Measurements from ENCODE around the gene S100A16.
"Not testable (repeated sequence)": the region's sequence is repeated elsewhere in the genome, so short reads cannot be mapped to it uniquely, and the experiment has no call there.

The S100A16 gene

DNA sequence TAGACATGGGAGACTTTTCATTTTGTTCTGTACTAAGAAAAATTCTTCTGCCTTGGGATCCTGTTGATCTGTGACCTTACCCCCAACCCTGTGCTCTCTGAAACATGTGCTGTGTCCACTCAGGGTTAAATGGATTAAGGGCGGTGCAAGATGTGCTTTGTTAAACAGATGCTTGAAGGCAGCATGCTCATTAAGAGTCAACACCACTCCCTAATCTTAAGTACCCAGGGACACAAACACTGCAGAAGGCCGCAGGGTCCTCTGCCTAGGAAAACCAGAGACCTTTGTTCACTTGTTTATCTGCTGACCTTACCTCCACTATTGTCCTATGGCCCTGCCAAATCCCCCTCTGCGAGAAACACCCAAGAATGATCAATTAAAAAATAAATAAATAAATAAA, 29.4 kb downstream of the S100A16 start:
- not testable (repeated sequence) for FAIRE-seq

DNA sequence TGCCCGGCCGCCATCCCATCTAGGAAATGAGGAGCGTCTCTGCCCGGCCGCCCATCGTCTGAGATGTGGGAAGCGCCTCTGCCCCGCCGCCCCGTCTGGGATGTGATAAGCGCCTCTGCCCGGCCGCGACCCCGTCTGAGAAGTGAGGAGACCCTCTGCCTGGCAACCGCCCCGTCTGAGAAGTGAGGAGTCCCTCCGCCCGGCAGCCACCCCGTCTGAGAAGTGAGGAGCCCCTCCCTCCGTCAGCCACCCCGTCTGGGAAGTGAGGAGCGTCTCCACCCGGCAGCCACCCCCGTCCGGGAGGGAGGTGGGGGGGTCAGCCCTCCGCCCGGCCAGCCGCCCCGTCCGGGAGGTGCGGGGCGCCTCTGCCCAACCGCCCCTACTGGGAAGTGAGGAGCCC, 30.1 kb downstream of the S100A16 start:
- FAIRE-seq = not testable (repeated sequence)

DNA sequence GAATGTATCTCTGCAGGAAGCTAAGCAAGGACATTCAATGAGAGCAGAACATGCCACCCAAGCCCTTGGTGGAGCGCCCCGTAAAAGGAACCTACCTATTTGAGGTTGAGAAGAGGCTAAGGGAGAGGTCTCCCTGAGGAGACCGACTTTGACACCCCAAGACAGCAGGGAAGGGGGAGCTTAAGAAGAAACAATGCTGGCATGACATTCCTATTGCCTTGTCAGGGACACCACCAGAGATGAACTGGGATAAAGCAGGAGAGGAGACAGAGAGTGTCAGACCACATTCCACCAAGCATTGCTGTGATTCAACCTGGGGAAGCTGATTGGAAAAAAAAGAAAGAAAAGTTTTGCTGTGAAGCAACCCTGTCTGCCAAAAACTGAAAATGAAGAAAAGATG, 34.0 kb downstream of the S100A16 start:
- FAIRE-seq = no peak

DNA sequence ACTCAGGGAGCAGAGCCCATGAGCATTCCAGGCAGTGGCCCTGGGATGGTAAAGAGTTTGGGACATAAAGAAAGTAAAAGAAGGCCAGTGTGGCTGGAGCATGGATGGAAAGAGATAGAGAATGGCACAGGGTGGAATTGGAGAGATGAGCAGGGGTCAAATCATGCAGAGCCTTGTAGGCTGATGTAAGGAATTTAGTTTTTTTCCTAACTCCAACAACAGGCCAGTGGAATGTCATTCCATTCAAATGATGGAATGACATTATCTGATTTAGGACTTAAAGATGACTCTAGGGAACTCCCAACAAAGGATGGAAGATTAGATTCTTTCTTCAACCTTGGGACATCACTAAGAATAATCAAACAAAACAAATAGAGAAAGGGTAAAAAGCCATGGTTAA, 34.4 kb downstream of the S100A16 start:
- FAIRE-seq = no peak

DNA sequence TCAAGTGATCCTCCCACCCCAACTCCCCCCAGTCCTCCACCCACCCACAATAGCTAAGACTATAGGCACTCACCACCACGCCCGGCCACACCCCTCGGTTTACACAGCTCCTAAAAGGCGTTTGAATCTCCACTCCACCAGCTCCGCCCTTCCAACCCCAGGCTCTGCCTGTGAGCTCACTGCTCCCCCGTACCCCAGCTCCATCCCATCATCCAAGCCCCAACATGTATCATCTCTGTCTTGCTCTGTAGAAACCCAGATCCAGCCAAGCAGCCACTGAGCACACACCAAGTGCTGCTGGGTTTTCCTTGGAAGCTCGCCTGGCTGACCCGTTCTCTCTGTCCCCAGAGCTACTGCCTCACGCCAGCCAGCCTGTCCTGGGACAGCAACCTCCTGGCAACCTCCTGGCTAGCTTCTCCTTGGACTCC, 35.3 kb downstream of the S100A16 start:
- no peak for FAIRE-seq

DNA sequence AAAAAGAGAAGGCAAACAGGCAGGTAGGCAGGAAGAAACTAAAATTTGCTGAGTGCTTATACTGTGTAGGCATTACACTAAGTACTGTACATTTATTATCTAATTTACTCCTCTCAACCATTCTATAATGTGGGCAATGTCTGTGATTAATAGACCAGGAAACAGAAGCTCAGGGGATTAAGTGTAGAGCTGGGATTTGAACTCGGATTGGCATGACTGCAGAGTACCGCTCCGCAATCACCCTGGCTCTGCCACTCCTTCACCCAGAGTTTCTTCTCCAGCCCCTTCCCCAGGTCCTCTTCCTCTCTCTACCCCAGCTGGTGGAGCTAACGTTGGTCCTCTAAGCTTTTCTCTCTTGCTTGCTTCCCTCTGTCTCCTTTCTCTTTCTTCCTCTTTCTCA, 35.8 kb downstream of the S100A16 start:
- no peak for FAIRE-seq

DNA sequence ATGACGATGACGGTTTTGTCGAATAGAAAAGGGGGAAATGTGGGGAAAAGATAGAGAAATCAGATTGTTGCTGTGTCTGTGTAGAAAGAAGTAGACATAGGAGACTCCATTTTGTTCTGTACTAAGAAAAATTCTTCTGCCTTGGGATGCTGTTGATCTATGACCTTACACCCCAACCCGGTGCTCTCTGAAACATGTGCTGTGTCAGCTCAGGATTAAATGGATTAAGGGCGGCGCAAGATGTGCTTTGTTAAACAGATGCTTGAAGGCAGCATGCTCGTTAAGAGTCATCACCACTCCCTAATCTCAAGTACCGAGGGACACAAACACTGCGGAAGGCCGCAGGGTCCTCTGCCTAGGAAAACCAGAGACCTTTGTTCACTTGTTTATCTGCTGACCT, 37.4 kb downstream of the S100A16 start:
- FAIRE-seq = not testable (repeated sequence)

DNA sequence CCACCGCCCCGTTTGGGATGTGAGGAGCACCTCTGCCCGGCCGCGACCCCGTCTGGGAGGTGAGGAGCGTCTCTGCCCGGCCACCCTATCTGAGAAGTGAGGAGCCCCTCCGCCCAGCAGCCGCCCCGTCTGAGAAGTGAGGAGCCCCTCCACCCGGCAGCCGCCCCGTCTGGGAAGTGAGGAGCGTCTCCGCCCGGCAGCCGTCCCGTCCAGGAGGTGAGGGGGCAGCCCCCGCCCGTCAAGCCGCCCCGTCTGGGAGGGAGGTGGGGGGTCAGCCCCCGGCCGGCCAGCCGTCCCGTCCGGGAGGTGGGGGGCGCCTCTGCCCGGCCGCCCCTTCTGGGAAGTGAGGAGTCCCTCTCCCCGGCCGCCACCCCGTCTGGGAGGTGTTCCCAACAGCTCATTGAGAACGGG, 37.9 kb downstream of the S100A16 start:
- FAIRE-seq = not testable (repeated sequence)

DNA sequence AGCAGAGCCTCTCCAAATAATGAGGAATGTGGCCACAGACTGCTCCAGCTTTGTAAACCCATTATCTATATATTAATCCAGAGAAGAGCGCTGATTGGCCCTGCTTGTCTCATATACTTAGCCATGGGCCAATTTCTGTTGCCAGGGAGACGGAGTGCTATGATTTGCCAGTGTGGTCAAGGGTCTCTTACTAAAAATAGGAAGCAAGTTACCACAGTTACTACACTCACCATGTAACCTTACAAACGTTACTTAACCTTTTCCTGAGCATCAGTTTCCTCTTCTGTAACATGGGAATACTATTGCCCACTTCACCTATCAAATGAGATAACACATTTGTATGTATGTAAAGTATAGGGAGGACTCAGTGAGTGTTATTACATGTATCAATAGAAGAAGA, 39.6 kb downstream of the S100A16 start:
- FAIRE-seq = no peak

DNA sequence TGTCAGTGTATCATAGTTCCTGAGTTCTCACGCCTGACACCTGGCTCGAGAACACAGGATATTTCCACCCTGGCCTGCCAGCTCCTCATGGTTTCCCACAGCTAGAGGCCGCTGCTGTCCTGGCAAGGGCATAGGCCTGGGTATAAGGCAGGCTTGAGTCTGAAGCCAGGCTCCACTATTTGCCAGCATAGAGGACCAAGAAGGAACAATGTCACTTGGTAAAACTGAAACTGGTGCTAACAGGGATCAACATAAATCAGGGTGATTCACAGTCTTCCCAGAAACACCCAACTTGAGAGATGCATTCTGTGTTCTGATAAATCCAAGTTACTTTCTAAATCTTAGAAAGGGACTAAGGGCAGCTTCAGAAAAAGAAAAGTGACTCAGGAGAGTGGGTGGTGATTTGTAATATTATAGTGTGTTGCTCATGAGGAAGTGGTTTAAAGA, 40.3 kb downstream of the S100A16 start:
- FAIRE-seq = no peak

DNA sequence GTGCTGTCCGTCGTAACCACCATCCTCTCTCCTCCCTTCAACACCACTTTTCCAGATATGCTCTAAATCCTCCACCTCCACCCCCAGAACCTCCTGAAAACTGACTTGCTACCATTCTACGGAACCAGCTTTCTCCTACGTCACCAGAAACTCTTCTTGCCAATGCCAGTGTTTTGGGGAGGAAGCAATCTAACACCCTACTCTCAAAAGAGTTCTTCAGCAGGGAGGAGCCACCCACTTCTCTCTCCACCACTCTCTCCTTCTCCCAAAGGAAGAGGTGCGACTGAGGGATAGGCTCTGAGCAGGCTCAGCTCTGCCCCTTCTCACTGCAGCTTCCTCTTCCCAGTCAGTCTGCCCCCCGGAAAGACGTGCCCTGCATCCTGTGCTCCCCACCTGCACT, 41.2 kb downstream of the S100A16 start:
- FAIRE-seq = no peak

DNA sequence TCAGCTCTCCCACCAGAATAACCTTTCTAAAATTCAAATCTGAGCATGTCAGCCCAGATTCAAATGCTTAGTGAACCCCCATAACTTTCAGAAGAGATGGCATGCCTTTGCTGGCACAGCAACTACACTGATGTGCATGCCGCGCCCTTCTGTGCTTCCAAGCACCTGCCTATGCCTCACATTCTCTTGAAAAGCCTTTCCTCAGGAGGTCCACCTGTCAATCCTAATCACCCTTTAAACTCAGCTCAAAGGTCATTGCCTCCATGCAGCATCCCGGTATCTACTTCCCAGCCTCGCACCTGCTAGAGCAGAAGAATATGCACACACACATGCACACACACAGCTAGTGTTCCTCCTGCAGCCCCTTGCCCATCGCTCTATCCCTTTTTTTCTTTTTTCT, 42.1 kb downstream of the S100A16 start:
- no peak for FAIRE-seq

DNA sequence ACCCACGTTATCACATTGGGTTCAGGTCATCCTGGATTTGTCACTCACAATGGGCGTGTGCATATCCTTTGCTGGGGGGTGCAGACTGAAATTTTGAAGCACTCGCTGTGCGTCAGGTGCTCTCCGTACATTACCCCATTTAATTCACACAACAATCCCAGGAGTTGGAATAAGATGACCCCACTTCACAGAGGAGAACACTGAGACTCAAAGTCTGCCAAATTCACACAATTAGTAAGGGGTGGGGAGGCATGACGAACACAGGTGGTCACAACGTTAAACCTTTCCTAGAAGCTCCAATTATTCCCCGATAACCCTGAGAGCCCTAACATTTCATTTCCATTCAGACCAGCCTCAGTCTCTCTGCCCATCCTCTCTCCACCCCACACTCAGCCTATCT, 43.5 kb downstream of the S100A16 start:
- no peak for FAIRE-seq

DNA sequence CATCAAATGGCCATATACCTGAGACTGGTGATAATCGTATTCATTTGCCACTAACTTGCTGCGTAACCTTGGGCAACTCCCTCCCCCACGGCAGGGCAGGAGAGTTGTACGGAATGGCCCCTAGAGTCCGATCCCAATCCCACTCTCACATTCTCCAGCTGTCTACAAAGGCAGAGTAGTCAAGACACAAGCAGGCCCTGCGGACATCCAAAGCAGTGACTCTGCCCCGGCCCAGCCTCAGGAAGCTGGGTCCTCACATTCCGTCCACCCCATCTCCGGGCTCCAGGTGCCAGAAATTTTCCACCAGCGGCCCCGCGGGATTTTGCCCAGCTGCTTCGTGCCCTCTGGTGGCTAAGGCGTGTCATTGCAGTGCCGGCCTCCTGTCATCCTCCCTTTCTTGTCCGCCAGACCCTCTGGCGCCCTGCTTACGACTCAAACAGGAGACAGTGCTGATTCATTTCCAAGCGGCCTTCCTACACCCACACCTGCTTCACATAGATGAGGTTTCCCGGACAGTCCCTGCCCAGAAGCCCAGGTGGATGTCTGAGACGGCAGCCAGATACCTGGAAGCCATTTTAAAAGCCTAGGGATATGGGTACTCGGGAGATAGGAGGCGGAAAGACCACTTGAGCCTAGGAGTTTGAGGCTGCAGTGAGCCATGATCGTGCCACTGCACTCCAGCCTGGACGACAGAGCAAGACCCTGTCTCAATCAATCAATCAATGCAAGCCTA, 44.4 kb downstream of the S100A16 start:
- no peak for FAIRE-seq

DNA sequence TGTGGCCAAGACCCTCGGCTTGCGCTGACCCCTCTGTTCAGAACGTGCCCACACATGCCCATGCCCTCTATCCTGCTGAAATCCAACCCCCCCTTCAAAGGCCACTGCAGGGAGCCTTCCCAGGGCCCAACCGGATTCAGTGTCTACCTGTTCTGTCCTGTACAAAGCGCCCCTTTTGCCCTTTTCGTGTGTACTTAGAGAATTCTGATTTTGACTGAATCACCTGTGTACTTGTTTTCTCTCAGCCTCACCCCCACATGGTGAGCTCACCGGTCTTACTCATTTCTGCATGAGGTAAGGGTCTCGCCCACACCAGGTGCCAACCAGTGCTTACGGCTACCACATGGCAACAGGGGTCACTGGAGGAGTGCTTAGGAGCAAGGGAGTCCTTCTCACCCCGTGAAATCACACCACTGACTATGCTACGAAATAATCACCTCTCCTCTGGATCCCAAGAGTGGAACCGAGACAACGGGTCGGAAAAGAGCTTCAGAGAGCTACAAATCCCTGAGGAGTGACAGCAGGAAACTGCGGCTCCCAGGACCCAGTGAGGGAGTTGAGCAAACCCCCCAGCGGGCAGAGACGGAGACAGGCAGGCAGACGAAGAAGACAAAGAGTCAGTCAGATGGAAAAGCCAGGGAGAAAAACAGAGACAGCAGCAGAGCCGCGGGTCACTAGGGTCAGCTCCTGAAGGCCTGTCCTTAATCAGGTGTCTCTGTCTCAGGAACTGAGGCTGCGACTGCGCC, 45.1 kb downstream of the S100A16 start:
- no peak for FAIRE-seq

DNA sequence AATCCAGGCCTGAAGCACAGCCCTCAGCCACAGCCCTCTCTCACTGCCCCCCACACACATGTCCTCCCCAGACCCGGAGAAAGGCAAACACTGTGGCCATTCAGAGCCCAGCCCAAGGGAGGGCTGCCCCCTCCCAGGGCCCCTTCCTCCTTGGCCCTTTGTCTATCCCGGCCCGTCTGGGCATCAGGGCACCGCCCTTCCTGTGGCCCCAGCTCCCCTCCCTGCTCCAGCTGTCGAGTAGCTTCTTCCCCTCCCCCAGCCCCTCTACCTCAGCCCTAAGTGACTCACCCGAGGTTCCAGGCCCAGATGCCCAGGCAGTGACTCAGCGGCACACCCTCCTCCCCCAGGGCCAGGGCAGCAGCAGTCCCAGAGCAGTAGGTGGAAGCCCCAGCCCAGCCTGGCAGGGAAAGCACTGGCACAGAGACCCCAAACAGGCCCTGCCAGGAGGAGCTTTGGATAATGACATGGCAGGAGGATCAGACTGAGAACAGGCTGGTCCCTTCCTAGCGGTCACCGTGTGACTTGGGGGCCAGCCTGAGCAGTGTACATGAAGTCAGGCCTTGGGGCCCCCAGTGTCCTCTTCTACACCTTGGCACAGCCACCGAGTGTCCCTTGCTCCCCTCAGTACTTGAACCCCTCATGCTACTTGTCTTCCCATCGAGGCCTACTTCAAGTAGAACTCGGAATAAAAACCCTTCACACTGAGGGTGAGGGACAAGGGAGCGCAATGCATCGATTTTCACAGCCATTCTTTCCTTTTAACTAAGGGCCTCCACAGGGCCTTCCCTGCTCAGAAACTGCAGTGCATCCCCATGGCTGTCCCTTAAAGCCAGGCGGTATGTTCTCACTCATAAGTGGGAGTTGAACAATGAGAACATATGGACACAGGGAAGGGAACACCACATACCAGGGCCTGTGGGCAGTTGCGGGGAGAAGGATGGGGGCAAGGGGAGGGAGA, 46.2 kb downstream of the S100A16 start:
- FAIRE-seq = no peak

DNA sequence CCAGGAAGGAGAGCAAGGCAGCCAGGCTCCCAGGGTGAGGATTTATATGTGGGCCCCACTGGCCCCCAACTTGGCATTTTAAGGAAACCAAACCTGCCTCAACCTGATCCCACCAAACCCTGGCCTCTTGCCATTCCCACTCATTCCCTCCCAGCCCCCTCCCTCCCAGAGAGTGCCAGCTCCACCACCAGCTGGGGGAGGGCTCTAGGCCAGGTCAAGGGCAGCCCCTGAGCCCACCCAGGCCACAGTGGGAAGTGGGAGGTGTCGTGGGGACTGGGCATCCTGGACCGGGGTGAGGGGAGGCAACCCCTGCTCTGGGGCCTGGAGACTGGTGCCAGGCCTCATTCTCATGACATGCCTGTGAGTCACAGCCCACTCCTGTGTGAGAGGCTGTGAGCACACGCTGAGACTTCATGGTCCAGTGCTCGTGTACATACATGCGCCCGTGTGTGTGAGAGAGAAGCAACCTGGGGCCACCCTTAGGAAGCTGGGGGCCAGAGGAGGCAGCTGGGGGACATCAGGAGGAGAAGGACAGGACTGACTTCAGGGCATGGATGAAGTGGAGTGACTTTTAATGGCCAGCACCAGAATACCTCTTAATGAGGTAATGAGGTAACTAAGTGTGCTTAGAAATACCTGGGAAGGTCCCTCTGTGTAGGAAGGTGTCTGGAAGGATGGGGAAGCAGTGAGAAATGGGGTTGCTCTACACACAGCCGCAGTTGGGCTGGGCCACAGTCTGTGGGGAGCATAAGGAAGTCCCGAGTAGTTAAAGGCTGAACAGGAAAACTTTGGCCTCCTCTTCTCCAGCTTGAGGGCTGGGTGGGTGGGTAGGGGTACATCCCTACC, 47.2 kb downstream of the S100A16 start, which contains the start of gene S100A2:
Gene S100A2 (minus strand): TSS at position 316 of the 846 bp plus-strand sequence. CDS start 1,967 bp downstream, outside the sequence.
- no peak for FAIRE-seq

DNA sequence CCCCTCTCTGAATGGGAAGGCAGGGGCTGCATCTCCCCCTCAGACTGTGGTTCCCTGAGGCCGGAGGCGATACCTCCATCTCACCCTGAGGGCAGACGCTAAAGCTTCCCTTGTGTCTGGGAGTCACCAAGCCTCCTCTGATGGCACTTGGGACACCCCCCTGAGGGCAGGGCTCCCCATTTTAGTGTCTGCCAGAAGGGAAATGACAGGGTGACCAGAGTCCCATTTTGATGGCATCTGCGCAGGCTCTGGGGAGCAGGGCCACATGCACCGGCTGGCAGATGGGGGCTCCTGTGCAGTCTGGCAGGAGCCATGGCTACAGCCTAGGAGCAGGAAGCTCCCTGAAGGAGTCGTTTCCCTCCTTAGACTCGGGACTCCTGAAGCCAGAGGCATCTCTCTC, 48.9 kb downstream of the S100A16 start:
- FAIRE-seq = no peak

DNA sequence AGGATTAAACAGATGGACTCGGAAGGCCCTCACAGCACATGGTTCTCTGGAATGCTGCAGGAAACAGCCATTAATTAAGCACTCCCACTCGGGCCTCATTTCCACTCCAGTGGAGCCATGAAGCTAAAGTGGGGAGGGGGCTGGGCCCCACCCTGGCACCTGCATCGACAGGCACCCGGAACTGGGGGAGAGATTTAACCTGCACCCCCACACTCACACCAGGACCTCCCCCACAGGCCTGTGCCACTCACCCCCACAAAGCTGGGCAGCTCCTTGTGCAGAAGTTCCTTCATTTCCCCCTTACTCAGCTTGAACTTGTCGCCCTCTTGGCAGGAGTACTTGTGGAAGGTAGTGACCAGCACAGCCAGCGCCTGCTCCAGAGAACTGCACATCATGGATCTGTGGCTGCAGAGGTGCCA, 49.4 kb downstream of the S100A16 start:
- FAIRE-seq = no peak

DNA sequence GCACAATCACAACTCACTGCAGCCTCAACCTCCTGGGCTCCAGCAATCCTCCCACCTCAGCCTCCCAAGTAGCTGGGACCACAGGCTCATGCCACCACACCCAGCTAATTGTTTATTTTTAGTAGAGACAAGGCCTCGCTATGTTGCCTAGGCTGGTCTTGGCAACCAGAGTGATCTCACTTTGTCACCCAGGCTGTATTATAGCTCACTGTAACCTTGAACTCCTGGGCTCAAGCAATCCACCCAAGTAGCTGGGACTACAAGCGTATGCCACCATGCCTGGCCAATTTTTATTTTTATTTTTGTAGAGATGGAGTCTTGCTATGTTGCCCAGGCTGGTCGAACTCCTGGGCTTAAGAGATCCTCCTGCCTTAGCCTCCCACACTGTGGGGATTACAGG, 50.9 kb downstream of the S100A16 start:
- FAIRE-seq = not testable (repeated sequence)

DNA sequence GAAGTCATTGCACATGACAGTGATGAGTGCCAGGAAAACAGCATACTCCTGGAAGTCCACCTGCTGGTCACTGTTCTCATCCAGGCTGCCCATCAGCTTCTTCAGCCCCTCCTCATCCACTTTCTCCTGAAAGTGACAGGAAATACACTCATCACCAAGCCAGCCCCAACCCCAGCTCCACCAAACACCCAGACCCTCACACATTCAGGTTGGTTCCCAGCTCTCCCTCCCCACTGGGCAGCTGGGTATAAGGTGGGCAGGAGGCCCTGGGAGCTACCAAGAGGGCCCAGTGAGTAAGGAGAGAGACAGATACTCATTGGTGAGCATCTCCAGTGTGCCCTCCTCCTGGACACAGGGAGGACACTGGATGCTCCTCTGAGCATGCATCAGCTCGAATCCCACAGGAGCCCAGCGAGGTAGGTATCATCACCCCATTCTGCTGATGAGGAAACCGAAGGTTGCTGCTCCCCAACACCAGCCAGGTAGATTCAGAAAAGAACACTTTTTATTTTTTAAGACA, 51.4 kb downstream of the S100A16 start:
- FAIRE-seq = no peak

Measured in colon (tissue), 2 donors.